KMS-11 (cell line): ENCODE results near the gene IL5RA.

Experiments
- H2AFZ ChIP-seq: fragments of 200-600 bp; sonication (generic); 2 replicates; pipeline ENCODE4 v1.6.1; 2016; ENCODE audit warnings: antibody characterized with exemption, mixed run types, low read depth
- H3K27ac ChIP-seq: fragments of 200-600 bp; sonication (generic); 2 replicates; pipeline ENCODE4 v1.6.1; 2016; ENCODE audit warnings: mild to moderate bottlenecking, mixed run types
- H3K27me3 ChIP-seq: fragments of 200-600 bp; sonication (generic); 2 replicates; pipeline ENCODE4 v1.6.1; 2017; ENCODE audit warnings: mild to moderate bottlenecking, low read depth, mixed run types, moderate library complexity; ENCODE audit not compliant: insufficient read depth
- H3K36me3 ChIP-seq: fragments of 200-600 bp; sonication (generic); 2 replicates; pipeline ENCODE4 v1.6.1; 2017; ENCODE audit warnings: mild to moderate bottlenecking, mixed run types; ENCODE audit not compliant: insufficient read depth
- H3K4me1 ChIP-seq: fragments of 200-600 bp; sonication (generic); 2 replicates; pipeline ENCODE4 v1.6.1; 2016; ENCODE audit warnings: mild to moderate bottlenecking, low read depth, mixed run types; ENCODE audit not compliant: poor library complexity, severe bottlenecking
- H3K4me2 ChIP-seq: fragments of 200-600 bp; sonication (generic); 2 replicates; pipeline ENCODE4 v1.7.0; 2016; ENCODE audit warnings: mild to moderate bottlenecking, mixed run types
- H3K4me3 ChIP-seq: fragments of 200-600 bp; sonication (generic); IDR thresholded peaks from 2 replicates; pipeline ENCODE4 v1.6.1; 2017; ENCODE audit warnings: low read depth, low read length, mixed read lengths; ENCODE audit not compliant: insufficient read depth
- H3K79me2 ChIP-seq: fragments of 200-600 bp; sonication (generic); 2 replicates; pipeline ENCODE4 v1.6.1; 2016; ENCODE audit warnings: low read depth, mixed run types; ENCODE audit not compliant: insufficient read depth
- H3K9ac ChIP-seq: fragments of 200-600 bp; sonication (generic); 2 replicates; pipeline ENCODE4 v1.6.1; 2016; ENCODE audit warnings: mild to moderate bottlenecking, mixed run types
- H4K20me1 ChIP-seq: fragments of 200-600 bp; sonication (generic); 2 replicates; pipeline ENCODE4 v1.6.1; 2016; ENCODE audit warnings: mild to moderate bottlenecking, mixed run types; ENCODE audit not compliant: insufficient read depth
- TF ChIP-seq, protein P1 (sequence below): fragments of 200-600 bp; sonication (generic); conservative IDR thresholded peaks from 2 replicates; pipeline ENCODE4 v1.6.1; 2017; ENCODE audit warnings: low read depth, mild to moderate bottlenecking, antibody characterized with exemption, low read length, moderate library complexity, mixed read lengths

The IL5RA gene

DNA sequence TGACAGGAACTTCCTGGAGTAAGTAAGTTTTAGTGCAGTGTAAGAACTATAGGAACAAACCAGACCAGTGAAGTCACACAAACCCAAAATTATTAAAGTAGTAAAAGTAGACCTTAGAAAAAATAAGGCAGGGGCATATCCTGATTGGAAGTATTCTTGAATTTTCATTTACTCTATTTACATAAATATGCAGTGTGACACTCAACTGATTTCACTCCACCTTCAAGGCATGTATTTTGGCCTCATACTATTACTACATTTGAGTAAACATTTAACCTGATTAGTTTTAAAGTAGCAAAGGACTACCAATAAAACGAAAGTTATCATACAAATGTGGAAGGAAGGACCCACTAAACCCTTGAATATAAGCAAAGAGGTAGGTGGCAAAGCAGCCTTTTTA is 39.4 kb upstream of the IL5RA start:
- Histone ChIP-seq H2AFZ (no peak overlapping the region), H3K9ac (no peak overlapping the region), H3K27ac (no peak overlapping the region), H3K4me2 (no peak overlapping the region), H3K4me3 (no peak overlapping the region), H3K4me1 (no peaks in the 10 kb centered on the region), H3K36me3 (no peaks in the 10 kb centered on the region), H4K20me1 (no peaks in the 10 kb centered on the region), H3K27me3 (no peaks in the 10 kb centered on the region), H3K79me2 (no peaks in the 10 kb centered on the region)
- TF ChIP-seq, protein P1, sequence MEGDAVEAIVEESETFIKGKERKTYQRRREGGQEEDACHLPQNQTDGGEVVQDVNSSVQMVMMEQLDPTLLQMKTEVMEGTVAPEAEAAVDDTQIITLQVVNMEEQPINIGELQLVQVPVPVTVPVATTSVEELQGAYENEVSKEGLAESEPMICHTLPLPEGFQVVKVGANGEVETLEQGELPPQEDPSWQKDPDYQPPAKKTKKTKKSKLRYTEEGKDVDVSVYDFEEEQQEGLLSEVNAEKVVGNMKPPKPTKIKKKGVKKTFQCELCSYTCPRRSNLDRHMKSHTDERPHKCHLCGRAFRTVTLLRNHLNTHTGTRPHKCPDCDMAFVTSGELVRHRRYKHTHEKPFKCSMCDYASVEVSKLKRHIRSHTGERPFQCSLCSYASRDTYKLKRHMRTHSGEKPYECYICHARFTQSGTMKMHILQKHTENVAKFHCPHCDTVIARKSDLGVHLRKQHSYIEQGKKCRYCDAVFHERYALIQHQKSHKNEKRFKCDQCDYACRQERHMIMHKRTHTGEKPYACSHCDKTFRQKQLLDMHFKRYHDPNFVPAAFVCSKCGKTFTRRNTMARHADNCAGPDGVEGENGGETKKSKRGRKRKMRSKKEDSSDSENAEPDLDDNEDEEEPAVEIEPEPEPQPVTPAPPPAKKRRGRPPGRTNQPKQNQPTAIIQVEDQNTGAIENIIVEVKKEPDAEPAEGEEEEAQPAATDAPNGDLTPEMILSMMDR, result no peak

DNA sequence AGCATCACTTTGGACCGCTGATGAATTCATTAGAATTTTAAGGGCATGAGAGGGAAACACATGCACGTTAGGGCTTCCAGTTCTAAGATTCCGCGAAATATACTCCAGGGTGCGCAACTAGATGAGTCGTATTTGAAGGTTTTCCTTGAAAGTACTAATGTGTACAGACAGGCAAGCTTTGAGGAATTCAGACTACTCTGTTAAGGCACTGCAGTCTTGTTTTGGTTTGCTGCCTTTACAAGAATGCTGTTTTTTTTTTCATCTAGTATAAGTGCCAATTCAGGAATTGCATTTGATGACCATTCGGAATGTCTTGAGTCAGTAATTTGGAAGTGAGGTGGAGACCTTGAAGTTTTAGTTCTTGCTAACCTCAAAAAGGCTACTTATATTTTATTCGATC is 35.7 kb upstream of the IL5RA start:
- Histone ChIP-seq H4K20me1 (no peaks in the 10 kb centered on the region), H3K27me3 (no peaks in the 10 kb centered on the region), H3K4me3 (no peak overlapping the region), H3K79me2 (no peaks in the 10 kb centered on the region), H3K4me1 (no peaks in the 10 kb centered on the region), H3K36me3 (no peaks in the 10 kb centered on the region), H2AFZ (no peak overlapping the region), H3K27ac (no peak overlapping the region), H3K9ac (no peak overlapping the region), H3K4me2 (no peak overlapping the region)
- TF ChIP-seq, protein P1, result no peak

DNA sequence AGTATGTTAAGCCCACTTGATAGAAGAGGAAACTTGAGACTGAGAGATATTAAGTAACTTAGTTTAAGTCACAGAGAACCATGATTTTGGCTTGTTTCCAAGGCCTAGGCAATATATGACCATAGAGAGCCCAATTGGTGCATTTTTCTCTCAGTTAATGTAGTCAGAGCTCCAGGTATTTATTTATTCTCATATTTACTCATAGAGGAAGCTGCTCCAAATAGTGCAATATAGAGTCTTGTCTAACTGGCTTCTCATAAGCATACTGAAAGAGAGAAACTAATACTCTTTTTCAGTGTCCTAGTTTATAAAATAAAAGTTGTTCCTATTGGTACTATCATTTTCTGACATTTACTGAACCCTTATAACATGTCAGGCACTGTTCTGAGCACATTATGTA is 31.8 kb upstream of the IL5RA start:
- no peak overlapping the region for H3K4me2 ChIP-seq
- no peaks in the 10 kb centered on the region for H3K4me1 ChIP-seq
- no peak overlapping the region for H3K27ac ChIP-seq
- H2AFZ ChIP-seq, result no peak overlapping the region
- H3K4me3 ChIP-seq, result no peak overlapping the region
- no peak overlapping the region for H3K9ac ChIP-seq
- no peaks in the 10 kb centered on the region for H3K36me3 ChIP-seq
- H4K20me1 ChIP-seq, result no peaks in the 10 kb centered on the region
- TF ChIP-seq, protein P1, result no peak
- peaks cover 4% of the 10 kb centered on the region; the same call in 1 of the 2 replicates for H3K79me2 ChIP-seq
- H3K27me3 ChIP-seq, result no peaks in the 10 kb centered on the region

- H4K20me1 ChIP-seq, result no peaks in the 10 kb centered on the region
- H3K9ac ChIP-seq, result no peak overlapping the region
- TF ChIP-seq, protein P1, result no peak
- no peak overlapping the region for H2AFZ ChIP-seq
- H3K27me3 ChIP-seq, result no peaks in the 10 kb centered on the region
- H3K27ac ChIP-seq, result no peak overlapping the region
- H3K4me3 ChIP-seq, result no peak overlapping the region
- no peaks in the 10 kb centered on the region for H3K4me1 ChIP-seq
- H3K4me2 ChIP-seq, result no peak overlapping the region
- H3K79me2 ChIP-seq, result peaks cover 22% of the 10 kb centered on the region
- no peaks in the 10 kb centered on the region for H3K36me3 ChIP-seq
These were observed 27.4 kb upstream of the IL5RA start for GRCh38 chr3:3137526-3137925.
